ENCODE results near the gene IRF3.

DNA sequence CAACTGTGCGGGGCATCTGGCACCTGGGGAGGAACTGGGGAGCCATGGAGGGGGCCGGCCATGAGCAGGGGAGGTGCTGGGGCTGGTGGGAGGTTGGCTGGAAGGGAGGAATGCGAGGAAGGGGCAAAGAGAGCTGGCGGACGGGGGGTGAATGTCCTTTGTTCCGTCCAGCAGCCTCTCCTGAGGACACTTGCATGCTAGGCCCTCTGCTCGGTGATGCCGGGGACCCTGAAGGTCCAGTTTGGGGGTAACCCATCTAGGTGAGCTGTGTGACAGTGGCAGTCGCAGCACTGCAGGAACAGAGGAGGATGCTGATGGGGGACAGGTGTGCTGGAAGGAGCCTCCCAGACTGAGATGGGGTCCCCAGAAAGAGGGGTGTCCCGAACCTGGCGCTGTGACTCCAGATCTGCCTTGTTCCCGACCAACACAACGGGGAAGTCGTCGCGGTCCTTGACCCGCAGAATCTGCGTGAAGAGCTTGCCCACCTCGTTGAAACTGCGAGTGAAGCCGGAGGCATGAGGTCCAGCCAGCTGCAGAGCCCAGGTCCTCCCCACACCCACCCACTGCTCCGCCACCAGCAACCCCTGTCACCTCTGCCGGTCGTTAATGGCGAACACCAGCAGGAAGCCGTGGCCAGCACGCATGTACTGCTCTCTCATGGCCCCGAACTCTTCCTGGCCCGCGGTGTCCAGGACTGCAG, 29.3 kb downstream of the IRF3 start:
- no peak for TF ChIP-seq RCOR1 (IDR thresholded peaks at IDR 0.05; ENCODE audit: insufficient replicate concordance, low read length)
- TF ChIP-seq, protein P1, sequence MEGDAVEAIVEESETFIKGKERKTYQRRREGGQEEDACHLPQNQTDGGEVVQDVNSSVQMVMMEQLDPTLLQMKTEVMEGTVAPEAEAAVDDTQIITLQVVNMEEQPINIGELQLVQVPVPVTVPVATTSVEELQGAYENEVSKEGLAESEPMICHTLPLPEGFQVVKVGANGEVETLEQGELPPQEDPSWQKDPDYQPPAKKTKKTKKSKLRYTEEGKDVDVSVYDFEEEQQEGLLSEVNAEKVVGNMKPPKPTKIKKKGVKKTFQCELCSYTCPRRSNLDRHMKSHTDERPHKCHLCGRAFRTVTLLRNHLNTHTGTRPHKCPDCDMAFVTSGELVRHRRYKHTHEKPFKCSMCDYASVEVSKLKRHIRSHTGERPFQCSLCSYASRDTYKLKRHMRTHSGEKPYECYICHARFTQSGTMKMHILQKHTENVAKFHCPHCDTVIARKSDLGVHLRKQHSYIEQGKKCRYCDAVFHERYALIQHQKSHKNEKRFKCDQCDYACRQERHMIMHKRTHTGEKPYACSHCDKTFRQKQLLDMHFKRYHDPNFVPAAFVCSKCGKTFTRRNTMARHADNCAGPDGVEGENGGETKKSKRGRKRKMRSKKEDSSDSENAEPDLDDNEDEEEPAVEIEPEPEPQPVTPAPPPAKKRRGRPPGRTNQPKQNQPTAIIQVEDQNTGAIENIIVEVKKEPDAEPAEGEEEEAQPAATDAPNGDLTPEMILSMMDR (conservative IDR thresholded peaks at IDR 0.05; ENCODE audit: low read depth, low read length): no peak

All from IMR-90 (cell line).